SK-N-SH (cell line): ENCODE data around the gene TWF2. TPM values are rescaled to one million over a fixed set of nuclear protein-coding genes. Genes with fewer than 3 reads are reported as not detected.

ENCODE experiments used
- CTCF ChIA-PET: fragments of 300-600, 350-600 bp; formaldehyde crosslinking; extraction: SDS; loops from one replicate; lab custom pipeline; 2021; lab: Yijun Ruan, JAX
- POLR2A ChIA-PET: fragments of 350-600 bp; sonication (Branson Sonifier 250); formaldehyde crosslinking; extraction: SDS; loops from one replicate; lab custom pipeline; 2020; ENCODE audit warnings: antibody characterized with exemption, inconsistent platforms; lab: Yijun Ruan, JAX
- DNase-seq: peaks from one replicate; pipeline ENCODE4 v3.0.0; 2012
- H2AFZ ChIP-seq: fragments of 200-600 bp; sonication (generic); 2 replicates; pipeline ENCODE4 v1.8.1; 2016; ENCODE audit warnings: antibody characterized with exemption, mild to moderate bottlenecking, low read depth
- H3F3A ChIP-seq: fragments of 200-600 bp; sonication (generic); replicated peaks from 2 replicates; pipeline ENCODE3; 2016; ENCODE audit warnings: antibody characterized with exemption, mild to moderate bottlenecking; ENCODE audit not compliant: insufficient read depth
- H3K27ac ChIP-seq, 2 experiments: fragments of 200-500 bp in 1 of 2; fragments of 200-600 bp in 1 of 2; sonication (Bioruptor generic) in 1 of 2; sonication (generic), shearing (Covaris generic) in 1 of 2; 2 replicates each; pipeline versions ENCODE4 v1.5.1 to v1.6.1; 2014 to 2016; ENCODE audit warnings: low read depth in 2 of 2, inconsistent platforms in 1 of 2, low read length in 1 of 2, mild to moderate bottlenecking in 1 of 2, mixed read lengths in 1 of 2
- H3K27me3 ChIP-seq: fragments of 200-600 bp; sonication (generic), shearing (Covaris generic); 2 replicates; pipeline ENCODE4 v1.6.1; 2016; ENCODE audit warnings: mixed run types; ENCODE audit not compliant: insufficient read depth
- H3K36me3 ChIP-seq, 2 experiments: fragments of 200-500 bp in 1 of 2; fragments of 200-600 bp in 1 of 2; sonication (Bioruptor generic) in 1 of 2; sonication (generic) in 1 of 2; replicated peaks in 1 of 2; 2 replicates each; pipeline versions ENCODE3 to v1.5.1; 2014 to 2016; ENCODE audit warnings: low read length in 1 of 2, mild to moderate bottlenecking in 1 of 2; ENCODE audit not compliant: insufficient read depth in 2 of 2, control insufficient read depth in 1 of 2
- H3K4me1 ChIP-seq, 2 experiments: fragments of 200-500 bp in 1 of 2; fragments of 200-600 bp in 1 of 2; sonication (Bioruptor generic) in 1 of 2; sonication (generic), shearing (Covaris generic) in 1 of 2; 2 replicates each; pipeline versions ENCODE4 v1.5.1 to v1.6.1; 2014 to 2016; ENCODE audit warnings: low read depth in 1 of 2, low read length in 1 of 2, mixed run types in 1 of 2; ENCODE audit not compliant: insufficient read depth in 2 of 2, control insufficient read depth in 1 of 2
- H3K4me2 ChIP-seq: fragments of 200-600 bp; sonication (generic), shearing (Covaris generic); 2 replicates; pipeline ENCODE4 v1.6.1; 2017; ENCODE audit warnings: mixed run types
- H3K4me3 ChIP-seq, 2 experiments: fragments of 200-500 bp in 1 of 2; fragments of 200-600 bp in 1 of 2; sonication (Bioruptor generic) in 1 of 2; sonication (generic), shearing (Covaris generic) in 1 of 2; 2 replicates each; pipeline versions ENCODE4 v1.5.1 to v1.8.1; 2014 to 2016; ENCODE audit warnings: low read depth in 2 of 2, inconsistent platforms in 1 of 2, low read length in 1 of 2, mild to moderate bottlenecking in 1 of 2, mixed read lengths in 1 of 2, moderate library complexity in 1 of 2
- H3K79me2 ChIP-seq: fragments of 200-600 bp; sonication (generic); 2 replicates; pipeline ENCODE4 v1.8.1; 2017; ENCODE audit warnings: mild to moderate bottlenecking; ENCODE audit not compliant: insufficient read depth
- H3K9ac ChIP-seq: fragments of 200-600 bp; sonication (generic); 2 replicates; pipeline ENCODE4 v1.6.1; 2017; ENCODE audit warnings: mixed run types
- H3K9me2 ChIP-seq: fragments of 200-600 bp; sonication (generic); 2 replicates; pipeline ENCODE4 v1.6.1; 2017; ENCODE audit warnings: mixed run types
- H3K9me3 ChIP-seq: fragments of 200-600 bp; sonication (generic); 2 replicates; pipeline ENCODE4 v1.6.1; 2017; ENCODE audit warnings: mixed run types, mild to moderate bottlenecking, moderate library complexity
- H4K20me1 ChIP-seq: fragments of 200-600 bp; sonication (generic); 2 replicates; pipeline ENCODE4 v1.6.1; 2017; ENCODE audit warnings: mild to moderate bottlenecking, mixed run types; ENCODE audit not compliant: insufficient read depth
- CHD2 ChIP-seq: fragments of 150-350 bp; IDR thresholded peaks from 2 replicates; pipeline ENCODE4 v1.6.1; 2018; ENCODE audit warnings: low read length; ENCODE audit not compliant: partially characterized antibody
- ELF1 ChIP-seq: IDR thresholded peaks from 2 replicates; pipeline ENCODE4 v1.4.0; 2012
- GATA2 ChIP-seq: sonication (generic); formaldehyde crosslinking; IDR thresholded peaks from 2 replicates; pipeline ENCODE4 v1.5.0; 2020; ENCODE audit warnings: mild to moderate bottlenecking, missing genetic modification reagents
- JUND ChIP-seq: IDR thresholded peaks from 2 replicates; pipeline ENCODE4 v1.4.0; 2012
- MAX ChIP-seq: IDR thresholded peaks from 2 replicates; pipeline ENCODE4 v1.4.0; 2012; ENCODE audit warnings: low read depth
- MXI1 ChIP-seq: IDR thresholded peaks from 2 replicates; pipeline ENCODE4 v1.6.1; 2012; ENCODE audit warnings: mild to moderate bottlenecking, low read depth, low read length, improper control_type of control experiment
- REST ChIP-seq: IDR thresholded peaks from 2 replicates; pipeline ENCODE4 v1.6.1; 2012; ENCODE audit warnings: mild to moderate bottlenecking, low read depth, low read length, moderate library complexity
- RXRA ChIP-seq: IDR thresholded peaks from 2 replicates; pipeline ENCODE4 v1.4.0; 2012; ENCODE audit warnings: low read depth, mild to moderate bottlenecking, borderline replicate concordance
- SMC3 ChIP-seq: IDR thresholded peaks from 2 replicates; pipeline ENCODE4 v1.6.1; 2012; ENCODE audit warnings: low read depth, low read length, improper control_type of control experiment
- TCF12 ChIP-seq: IDR thresholded peaks from 2 replicates; pipeline ENCODE4 v1.4.0; 2012
- TEAD4 ChIP-seq: IDR thresholded peaks from 2 replicates; pipeline ENCODE4 v1.4.0; 2012; ENCODE audit warnings: mild to moderate bottlenecking, borderline replicate concordance; ENCODE audit not compliant: insufficient read depth
- YY1 ChIP-seq: IDR thresholded peaks from 2 replicates; pipeline ENCODE4 v1.4.0; 2012; ENCODE audit warnings: low read depth, mild to moderate bottlenecking
- WGBS: methylation state at CpG from one replicate; pipeline ENCODE4 v1.1.6; 2017; ENCODE audit warnings: low lambda C conversion rate; 5-methylcytosine and 5-hydroxymethylcytosine counted together
- polyA plus RNA-seq, 3 experiments: library from polyadenylated mRNA; depleted of rRNA; stranded (reverse); fragments of >200 nt; gene quantifications; 2 replicates each; pipeline ENCODE4 v1.2.3, GENCODE V29; 2012
- TF ChIP-seq, protein P1 (sequence below): IDR thresholded peaks from 2 replicates; pipeline ENCODE4 v1.4.0; 2012; ENCODE audit warnings: low read depth, borderline replicate concordance

The TWF2 gene
- polyA plus RNA-seq, 1 of the 3 experiments (the other 2 are of a cell fraction): 188 TPM

DNA sequence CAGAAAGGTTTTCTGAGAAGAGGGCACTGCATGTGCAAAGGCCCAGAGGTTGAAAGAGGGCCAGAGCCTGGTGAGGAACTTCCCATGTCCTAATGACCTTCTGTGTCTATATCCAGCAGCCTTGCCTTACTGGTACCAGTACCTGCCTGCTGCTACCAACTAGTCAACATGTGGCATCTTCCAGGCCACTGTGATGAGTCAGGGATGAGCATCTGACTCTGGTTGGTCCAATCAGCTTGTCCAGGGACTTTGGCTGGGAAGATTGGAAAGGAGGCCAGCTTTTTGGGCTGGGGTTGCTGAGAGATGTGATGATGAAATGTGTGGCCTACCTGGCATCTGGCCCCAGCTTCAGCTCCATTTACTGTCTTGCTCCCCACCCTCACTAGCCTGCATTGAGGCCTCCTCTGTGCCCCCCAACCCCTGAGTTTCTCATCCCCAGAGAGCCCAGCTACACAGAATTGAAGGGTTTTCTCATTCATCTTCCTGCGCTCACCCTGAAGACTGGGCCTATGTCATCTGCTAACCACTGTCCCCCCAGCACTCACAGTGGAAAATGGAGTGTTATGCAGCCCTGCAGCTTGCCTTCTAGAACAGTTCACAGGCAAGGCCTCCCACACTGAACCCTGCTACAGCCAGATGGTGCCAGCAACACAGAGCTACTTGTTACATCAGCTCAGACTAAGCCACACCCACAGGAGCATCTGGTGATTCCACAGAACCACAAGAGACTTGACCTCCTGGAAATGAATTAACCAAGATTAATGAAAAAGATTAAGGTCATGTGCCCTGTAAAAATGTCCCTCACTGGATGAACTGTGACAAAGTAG is 1.3 kb upstream of the TWF2 start (continued):
- TF ChIP-seq REST (no peak), CHD2 (peak; percentile 70), TCF12 (peak; percentile 55; the same call in 1 of the 2 replicates), ELF1 (no peak), RXRA (no peak), YY1 (no peak), TEAD4 (no peak), SMC3 (no peak), JUND (no peak)
- TF ChIP-seq, protein P1, sequence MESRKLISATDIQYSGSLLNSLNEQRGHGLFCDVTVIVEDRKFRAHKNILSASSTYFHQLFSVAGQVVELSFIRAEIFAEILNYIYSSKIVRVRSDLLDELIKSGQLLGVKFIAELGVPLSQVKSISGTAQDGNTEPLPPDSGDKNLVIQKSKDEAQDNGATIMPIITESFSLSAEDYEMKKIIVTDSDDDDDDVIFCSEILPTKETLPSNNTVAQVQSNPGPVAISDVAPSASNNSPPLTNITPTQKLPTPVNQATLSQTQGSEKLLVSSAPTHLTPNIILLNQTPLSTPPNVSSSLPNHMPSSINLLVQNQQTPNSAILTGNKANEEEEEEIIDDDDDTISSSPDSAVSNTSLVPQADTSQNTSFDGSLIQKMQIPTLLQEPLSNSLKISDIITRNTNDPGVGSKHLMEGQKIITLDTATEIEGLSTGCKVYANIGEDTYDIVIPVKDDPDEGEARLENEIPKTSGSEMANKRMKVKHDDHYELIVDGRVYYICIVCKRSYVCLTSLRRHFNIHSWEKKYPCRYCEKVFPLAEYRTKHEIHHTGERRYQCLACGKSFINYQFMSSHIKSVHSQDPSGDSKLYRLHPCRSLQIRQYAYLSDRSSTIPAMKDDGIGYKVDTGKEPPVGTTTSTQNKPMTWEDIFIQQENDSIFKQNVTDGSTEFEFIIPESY: no peak

DNA sequence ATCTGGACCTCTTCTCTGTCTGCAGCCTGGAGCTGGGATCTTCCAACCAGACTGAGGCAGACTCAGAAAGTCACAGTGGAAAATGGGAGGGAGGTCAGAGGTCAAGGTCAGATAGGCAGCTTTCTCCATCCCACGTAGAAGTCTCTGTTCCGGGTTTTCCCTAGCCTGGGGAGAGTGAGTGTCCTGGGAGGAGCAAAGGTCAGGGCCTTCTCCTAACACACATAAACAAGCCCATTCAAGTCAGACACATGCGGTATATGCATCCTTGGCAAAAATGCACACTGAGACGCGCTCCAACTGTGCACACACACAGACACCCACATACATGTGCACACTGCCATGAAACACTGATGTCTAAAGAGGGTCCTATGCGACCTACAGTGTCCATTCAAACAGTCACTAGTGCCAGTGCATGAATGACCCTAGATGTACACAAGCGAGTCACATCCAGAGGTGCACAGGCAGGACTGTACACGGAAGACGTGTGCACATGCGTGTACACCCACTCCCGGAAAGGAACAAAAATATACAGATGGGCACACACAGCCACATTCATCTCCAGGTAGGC is 681 bp downstream of the TWF2 start:
- Histone ChIP-seq H3K4me1 (peaks cover 8 to 45% of the 10 kb centered on the region in 2 experiments), H3K9me2 (no peaks in the 10 kb centered on the region), H2AFZ (peak overlapping the region; percentile 66; the same call in 1 of the 2 replicates), H3K9ac (peak overlapping the region; percentile 83), H3K9me3 (no peaks in the 10 kb centered on the region), H3K36me3 (peaks cover 5% of the 10 kb centered on the region in 2 experiments), H3K4me2 (peak overlapping the region; percentile 89), H3K27me3 (no peaks in the 10 kb centered on the region), H3K27ac (peak overlapping the region; percentile 93 to 96), H4K20me1 (peaks cover 4% of the 10 kb centered on the region; the same call in 1 of the 2 replicates), H3K79me2 (peaks cover 67% of the 10 kb centered on the region), H3K4me3 (peak overlapping the region; percentile 90 to 97), H3F3A (peaks cover 24% of the 10 kb centered on the region)
- CTCF ChIA-PET: interaction anchor here (0.8 to 11.8 kb wide), 8 partner anchors 11 to 246 kb away, joined by 3 to 257 read pairs (median 5); partner anchors contain the start of genes TLR9 and WDR82
- TF ChIP-seq GATA2: no peak
- TF ChIP-seq MAX: 0 out of 2 replicates have a peak, but pooled peaks have one; percentile 24
- TF ChIP-seq TCF12: no peak
- peak; percentile 59; the same call in 1 of the 2 replicates for TF ChIP-seq MXI1
- no peak for DNase-seq
- POLR2A ChIA-PET: interaction anchor here (0.7 to 4.6 kb wide), 7 partner anchors 8 to 64 kb away, joined by 3 to 67 read pairs (median 3); partner anchors contain the start of gene WDR82
- 8% methylated on average over 9 of the region's 11 CpGs for WGBS
